ENCODE data around the gene ZIC1.

ZIC1 gene

GRCh38 chr3:147380387-147380951 lies 28.7 kb upstream of the ZIC1 start:
- no peak for DNase-seq (ENCODE audit: low read depth)

GRCh38 chr3:147380977-147381376 lies 28.2 kb upstream of the ZIC1 start:
- no peak for DNase-seq (ENCODE audit: low read depth)

GRCh38 chr3:147381596-147381995 lies 27.6 kb upstream of the ZIC1 start:
- no peak for DNase-seq (ENCODE audit: low read depth)

- DNase-seq (ENCODE audit: low read depth): no peak
Measured at GRCh38 chr3:147383617-147384016, 25.5 kb upstream of the ZIC1 start.

- no peak for DNase-seq (ENCODE audit: low read depth)
Measured at GRCh38 chr3:147384210-147385058, 24.7 kb upstream of the ZIC1 start.

GRCh38 chr3:147385059-147386012 lies 23.8 kb upstream of the ZIC1 start:
- DNase-seq (ENCODE audit: low read depth): no peak

- DNase-seq (ENCODE audit: low read depth): no peak
Measured at GRCh38 chr3:147387291-147387884, 21.8 kb upstream of the ZIC1 start.

- no peak for DNase-seq (ENCODE audit: low read depth)
Measured at GRCh38 chr3:147387885-147388699, 21.1 kb upstream of the ZIC1 start.

- DNase-seq (ENCODE audit: low read depth): no peak
Measured at GRCh38 chr3:147388700-147389580, 20.2 kb upstream of the ZIC1 start.

GRCh38 chr3:147389717-147390116 lies 19.4 kb upstream of the ZIC1 start:
- DNase-seq (ENCODE audit: low read depth): no peak

GRCh38 chr3:147390589-147391569 lies 18.3 kb upstream of the ZIC1 start:
- no peak for DNase-seq (ENCODE audit: low read depth)

- no peak for DNase-seq (ENCODE audit: low read depth)
Measured at GRCh38 chr3:147391781-147392624, 17.2 kb upstream of the ZIC1 start.

GRCh38 chr3:147392625-147392946 lies 16.6 kb upstream of the ZIC1 start:
- DNase-seq (ENCODE audit: low read depth): no peak

GRCh38 chr3:147393261-147393942 lies 15.8 kb upstream of the ZIC1 start:
- no peak for DNase-seq (ENCODE audit: low read depth)

GRCh38 chr3:147393943-147394883 lies 15.0 kb upstream of the ZIC1 start:
- no peak for DNase-seq (ENCODE audit: low read depth)

- DNase-seq (ENCODE audit: low read depth): no peak
Measured at GRCh38 chr3:147394884-147395225, 14.3 kb upstream of the ZIC1 start.

All from iris pigment epithelial cell (primary cell).